Stimulated activated CD4-positive, alpha-beta T cell treated with anti-CD3 and anti-CD28 coated beads, Interleukin-12 subunit alpha, Interleukin-12 subunit beta, amount 100 ng/mL, for 24 hours (primary cell): Measurements from ENCODE around the gene ANKRD44.

Experiments
- DNase-seq, 2 experiments: peaks; one replicate each; pipeline ENCODE4 v3.0.0-alpha.2; 2020; ENCODE audit warnings: low read depth in 2 of 2

The ANKRD44 gene

GRCh38 chr2:197179744-197180498 lies 130.7 kb downstream of the ANKRD44 start:
- DNase-seq = no peak

- DNase-seq = no peak
These were observed 134.1 kb downstream of the ANKRD44 start for GRCh38 chr2:197176522-197176921.

- no peak for DNase-seq
These were observed 136.0 kb downstream of the ANKRD44 start for GRCh38 chr2:197174539-197175094.

GRCh38 chr2:197171582-197171981 lies 139.0 kb downstream of the ANKRD44 start:
- no peak for DNase-seq

GRCh38 chr2:197170208-197170607 lies 140.4 kb downstream of the ANKRD44 start:
- DNase-seq = no peak

- DNase-seq = peak; percentile 31 to 71
These were observed 141.9 kb downstream of the ANKRD44 start for GRCh38 chr2:197168705-197169104.

- DNase-seq = no peak
These were observed 142.8 kb downstream of the ANKRD44 start for GRCh38 chr2:197167608-197168314.

- no peak for DNase-seq
These were observed 145.6 kb downstream of the ANKRD44 start for GRCh38 chr2:197165020-197165419.

GRCh38 chr2:197164141-197164754 lies 146.3 kb downstream of the ANKRD44 start:
- DNase-seq = no peak

- no peak for DNase-seq
These were observed 146.9 kb downstream of the ANKRD44 start for GRCh38 chr2:197163712-197164140.

- DNase-seq = no peak
These were observed 148.8 kb downstream of the ANKRD44 start for GRCh38 chr2:197161774-197162173.

GRCh38 chr2:197159661-197160211 lies 150.8 kb downstream of the ANKRD44 start:
- no peak for DNase-seq

- no peak for DNase-seq
These were observed 151.7 kb downstream of the ANKRD44 start for GRCh38 chr2:197158591-197159550.

- DNase-seq = no peak
These were observed 152.6 kb downstream of the ANKRD44 start for GRCh38 chr2:197157879-197158537.

- DNase-seq = no peak
These were observed 153.8 kb downstream of the ANKRD44 start for GRCh38 chr2:197156771-197157170.

GRCh38 chr2:197152451-197153228 lies 157.9 kb downstream of the ANKRD44 start:
- DNase-seq = no peak

- no peak for DNase-seq
These were observed 161.0 kb downstream of the ANKRD44 start for GRCh38 chr2:197149546-197149945.

- no peak for DNase-seq
These were observed 162.2 kb downstream of the ANKRD44 start for GRCh38 chr2:197148401-197148800.

- no peak for DNase-seq
These were observed 162.6 kb downstream of the ANKRD44 start for GRCh38 chr2:197147942-197148341.

GRCh38 chr2:197146995-197147394 lies 163.6 kb downstream of the ANKRD44 start:
- DNase-seq = no peak
